Osteocyte (in vitro differentiated cells): ENCODE results near the gene CAB39. TPM values are rescaled to one million over a fixed set of nuclear protein-coding genes. Genes with fewer than 3 reads are reported as not detected.

Source experiments
- DNase-seq: peaks from one replicate; pipeline ENCODE4 v3.0.0; 2021; ENCODE audit warnings: mixed read lengths; ENCODE audit not compliant: unreplicated experiment; ENCODE audit errors: extremely low spot score
- H3K27ac Mint-ChIP-seq: one replicate; pipeline ENCODE4 v1.8.0; 2021; ENCODE audit warnings: mild to moderate bottlenecking, mixed read lengths; ENCODE audit not compliant: unreplicated experiment
- H3K27me3 Mint-ChIP-seq: one replicate; pipeline ENCODE4 v1.8.0; 2021; ENCODE audit warnings: mixed read lengths; ENCODE audit not compliant: unreplicated experiment
- H3K36me3 Mint-ChIP-seq: one replicate; pipeline ENCODE4 v1.8.0; 2021; ENCODE audit warnings: mixed read lengths; ENCODE audit not compliant: unreplicated experiment
- H3K4me1 Mint-ChIP-seq: one replicate; pipeline ENCODE4 v1.8.0; 2021; ENCODE audit warnings: mixed read lengths; ENCODE audit not compliant: unreplicated experiment
- H3K4me3 Mint-ChIP-seq: one replicate; pipeline ENCODE4 v1.8.0; 2021; ENCODE audit warnings: mild to moderate bottlenecking, moderate library complexity, mixed read lengths; ENCODE audit not compliant: unreplicated experiment
- H3K9me3 Mint-ChIP-seq: one replicate; pipeline ENCODE4 v1.8.0; 2021; ENCODE audit warnings: mixed read lengths; ENCODE audit not compliant: unreplicated experiment
- total RNA-seq: library from RNA; stranded (reverse); gene quantifications from 2 replicates; pipeline ENCODE4 v1.2.1, GENCODE V29; 2021
- TF ChIP-seq, protein P1 (sequence below): fragments of 200-600 bp; sonication (generic); IDR thresholded peaks from 2 replicates; pipeline ENCODE4 v1.5.0; 2021; ENCODE audit warnings: antibody characterized with exemption, mild to moderate bottlenecking, moderate library complexity

The CAB39 gene
- total RNA-seq, 1 donor from 2014 or later, result 40.8 TPM

- DNase-seq, result no peak
- TF ChIP-seq, protein P1, sequence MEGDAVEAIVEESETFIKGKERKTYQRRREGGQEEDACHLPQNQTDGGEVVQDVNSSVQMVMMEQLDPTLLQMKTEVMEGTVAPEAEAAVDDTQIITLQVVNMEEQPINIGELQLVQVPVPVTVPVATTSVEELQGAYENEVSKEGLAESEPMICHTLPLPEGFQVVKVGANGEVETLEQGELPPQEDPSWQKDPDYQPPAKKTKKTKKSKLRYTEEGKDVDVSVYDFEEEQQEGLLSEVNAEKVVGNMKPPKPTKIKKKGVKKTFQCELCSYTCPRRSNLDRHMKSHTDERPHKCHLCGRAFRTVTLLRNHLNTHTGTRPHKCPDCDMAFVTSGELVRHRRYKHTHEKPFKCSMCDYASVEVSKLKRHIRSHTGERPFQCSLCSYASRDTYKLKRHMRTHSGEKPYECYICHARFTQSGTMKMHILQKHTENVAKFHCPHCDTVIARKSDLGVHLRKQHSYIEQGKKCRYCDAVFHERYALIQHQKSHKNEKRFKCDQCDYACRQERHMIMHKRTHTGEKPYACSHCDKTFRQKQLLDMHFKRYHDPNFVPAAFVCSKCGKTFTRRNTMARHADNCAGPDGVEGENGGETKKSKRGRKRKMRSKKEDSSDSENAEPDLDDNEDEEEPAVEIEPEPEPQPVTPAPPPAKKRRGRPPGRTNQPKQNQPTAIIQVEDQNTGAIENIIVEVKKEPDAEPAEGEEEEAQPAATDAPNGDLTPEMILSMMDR, result peak; percentile 46
- H3K4me3 Mint-ChIP-seq, result peak within 1 kb of the TSS; percentile 88
- no peaks in the 10 kb centered on the region for H3K36me3 Mint-ChIP-seq
- H3K27me3 Mint-ChIP-seq, result peaks cover 30% of the 10 kb centered on the region
- no peaks in the 10 kb centered on the region for H3K9me3 Mint-ChIP-seq
- peak within 1 kb of the TSS; percentile 90 for H3K27ac Mint-ChIP-seq
- H3K4me1 Mint-ChIP-seq, result peaks cover 41% of the 10 kb centered on the region
Observed at GRCh38 chr2:230864605-230865306, 152.1 kb downstream of the CAB39 start, which contains the start of gene ITM2C. ITM2C (plus strand) TSS chr2:230864942; CDS start chr2:230865026, 84 bp downstream.

DNA sequence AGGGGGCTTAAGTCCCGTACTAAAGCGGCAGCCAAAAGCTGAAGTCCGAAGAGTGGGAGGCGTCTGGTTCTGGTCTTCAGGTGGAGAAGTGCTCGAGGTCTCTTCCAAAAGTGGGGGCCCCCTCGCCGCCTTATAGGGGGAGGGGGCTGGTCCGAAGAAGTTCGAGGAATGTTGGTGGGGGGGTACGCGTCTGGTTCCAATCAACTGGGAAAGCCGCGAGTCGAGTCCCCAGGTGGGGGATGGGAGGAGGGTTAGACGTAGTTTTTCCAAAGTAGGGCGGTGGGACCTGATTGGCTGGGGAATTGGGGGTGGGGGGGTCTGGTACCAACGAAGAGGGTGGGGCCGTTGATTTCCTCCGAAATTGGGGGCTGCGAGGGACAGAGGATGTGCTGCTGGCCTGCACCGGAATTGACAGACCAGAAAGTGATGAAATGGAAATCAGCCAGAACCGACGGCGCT, 152.7 kb downstream of the CAB39 start:
- peak overlapping the region; percentile 88 for H3K4me3 Mint-ChIP-seq
- no peaks in the 10 kb centered on the region for H3K9me3 Mint-ChIP-seq
- TF ChIP-seq, protein P1, result no peak
- peaks cover 47% of the 10 kb centered on the region for H3K4me1 Mint-ChIP-seq
- H3K36me3 Mint-ChIP-seq, result peaks cover 3% of the 10 kb centered on the region
- DNase-seq, result no peak
- peaks cover 29% of the 10 kb centered on the region for H3K27me3 Mint-ChIP-seq
- H3K27ac Mint-ChIP-seq, result peak overlapping the region; percentile 80

DNA sequence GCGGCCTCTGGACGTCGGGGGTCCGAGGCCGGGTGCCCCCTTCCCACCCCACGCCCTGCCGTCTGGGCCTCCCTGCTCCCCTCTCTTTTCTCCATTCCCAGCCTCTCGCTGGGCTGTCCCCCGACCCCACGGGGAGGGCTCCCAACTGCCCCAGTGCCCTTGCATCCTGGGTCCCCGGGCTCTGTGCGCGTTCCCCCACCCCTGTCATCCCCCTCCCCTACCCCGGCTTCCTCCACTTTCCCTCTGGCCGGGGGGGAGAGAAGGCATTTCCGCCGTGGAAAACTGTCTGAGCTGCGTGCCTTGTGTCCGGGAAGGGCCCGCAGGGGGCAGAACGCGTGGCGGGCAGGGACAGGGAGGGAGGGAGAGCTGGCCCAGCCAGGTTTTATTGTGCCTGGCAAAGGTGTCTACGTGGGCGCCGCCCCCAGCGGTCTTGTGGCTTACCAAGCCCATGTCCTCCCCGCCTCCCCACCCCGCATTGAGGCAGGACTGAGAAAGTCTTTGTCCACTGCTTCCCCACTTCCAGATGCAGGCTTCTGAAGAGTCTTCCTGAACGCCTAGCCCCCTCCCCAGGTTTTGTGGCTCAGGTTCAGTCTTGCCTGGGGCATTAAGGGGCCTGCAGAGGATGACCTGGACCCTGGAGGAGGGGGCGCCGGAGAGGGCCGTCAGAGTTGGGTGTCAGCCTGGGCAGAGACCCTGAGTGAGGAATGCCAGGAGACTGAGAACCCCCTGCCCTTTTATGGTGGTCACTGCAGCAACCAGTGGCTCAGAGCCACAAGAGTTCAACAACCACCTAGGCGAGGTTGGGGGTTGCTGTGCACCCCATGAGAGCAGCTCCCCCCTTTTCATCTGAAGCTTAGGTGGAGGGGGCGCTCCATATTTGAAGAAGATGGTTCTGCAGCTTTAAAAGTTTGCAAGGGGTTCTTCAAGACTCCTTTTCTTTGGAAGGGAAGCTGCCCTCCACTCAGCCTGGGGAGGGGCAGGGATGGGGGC, 153.4 kb downstream of the CAB39 start:
- H3K27me3 Mint-ChIP-seq, result peaks cover 22% of the 10 kb centered on the region
- H3K4me3 Mint-ChIP-seq, result peak overlapping the region; percentile 88
- H3K27ac Mint-ChIP-seq, result peak overlapping the region; percentile 90
- no peaks in the 10 kb centered on the region for H3K9me3 Mint-ChIP-seq
- peak; percentile 85 for DNase-seq
- TF ChIP-seq, protein P1, result no peak
- peaks cover 54% of the 10 kb centered on the region for H3K4me1 Mint-ChIP-seq
- peaks cover 3% of the 10 kb centered on the region for H3K36me3 Mint-ChIP-seq

DNA sequence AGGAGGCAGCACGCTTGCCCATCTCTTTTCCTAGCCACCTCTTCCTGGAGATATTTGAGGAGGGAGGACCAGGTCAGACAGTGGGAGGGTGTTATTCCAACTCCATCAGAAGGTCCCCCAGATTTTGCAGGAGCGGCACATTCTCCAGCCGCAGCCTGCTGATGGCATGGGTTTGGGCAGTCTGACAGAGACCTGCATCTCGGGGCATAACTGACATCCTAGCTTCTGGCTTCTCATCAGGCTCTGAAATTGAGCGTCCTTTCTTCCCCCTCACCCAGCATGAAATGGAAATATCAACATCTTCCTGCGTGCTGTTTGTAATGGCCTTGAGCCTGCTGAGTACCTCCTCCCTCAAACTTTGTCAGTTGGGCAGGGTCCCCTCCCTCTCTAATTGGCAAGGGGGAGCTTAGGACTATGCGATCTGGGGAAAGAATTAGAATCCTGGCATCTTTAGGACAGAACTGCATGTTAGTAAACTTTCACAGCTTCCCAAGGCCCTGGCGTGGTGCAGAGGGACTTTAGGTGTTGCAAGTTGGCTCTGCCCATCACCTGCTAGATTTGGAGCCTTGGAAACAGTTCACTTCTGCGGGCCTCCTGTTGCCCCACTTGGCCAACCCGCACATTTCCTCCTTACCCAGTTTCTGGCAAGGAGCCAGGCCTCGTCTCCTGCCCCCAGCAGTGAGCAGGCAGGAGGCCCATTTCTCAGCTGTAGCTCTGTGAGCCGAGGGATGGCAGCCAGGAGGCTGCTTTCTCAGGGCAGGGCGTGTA, 154.3 kb downstream of the CAB39 start:
- no peaks in the 10 kb centered on the region for H3K9me3 Mint-ChIP-seq
- peak overlapping the region; percentile 90 for H3K27ac Mint-ChIP-seq
- TF ChIP-seq, protein P1, result peak; percentile 36
- H3K36me3 Mint-ChIP-seq, result peaks cover 3% of the 10 kb centered on the region
- peaks cover 57% of the 10 kb centered on the region for H3K4me1 Mint-ChIP-seq
- peak overlapping the region; percentile 88 for H3K4me3 Mint-ChIP-seq
- DNase-seq, result peak; percentile 87
- peaks cover 15% of the 10 kb centered on the region for H3K27me3 Mint-ChIP-seq
